Measurements from ENCODE around the gene EIF5A.

The EIF5A gene

GRCh38 chr17:7315570-7316235 lies 8.3 kb downstream of the EIF5A start:
- no peak for TF ChIP-seq CTCF (IDR thresholded peaks at IDR 0.05; ENCODE audit: extremely low read depth, missing control alignments)
- no peak for DNase-seq (ENCODE audit: low spot score)

- no peak for DNase-seq (ENCODE audit: low spot score)
- TF ChIP-seq CTCF (IDR thresholded peaks at IDR 0.05; ENCODE audit: extremely low read depth, missing control alignments): no peak
Observed at GRCh38 chr17:7317161-7317803, 9.9 kb downstream of the EIF5A start.

GRCh38 chr17:7318121-7318860 lies 10.9 kb downstream of the EIF5A start:
- no peak for TF ChIP-seq CTCF (IDR thresholded peaks at IDR 0.05; ENCODE audit: extremely low read depth, missing control alignments)
- DNase-seq (ENCODE audit: low spot score): no peak

- TF ChIP-seq CTCF (IDR thresholded peaks at IDR 0.05; ENCODE audit: extremely low read depth, missing control alignments): no peak
Observed at GRCh38 chr17:7321466-7321865, 14.0 kb downstream of the EIF5A start.

GRCh38 chr17:7322520-7323194 lies 15.2 kb downstream of the EIF5A start:
- TF ChIP-seq CTCF (IDR thresholded peaks at IDR 0.05; ENCODE audit: extremely low read depth, missing control alignments): no peak
- DNase-seq (ENCODE audit: low spot score): no peak

More at GRCh38 chr17:7321466-7321865, 14.0 kb downstream of the EIF5A start:
- no peak for DNase-seq (ENCODE audit: low spot score)

GRCh38 chr17:7323731-7324437 lies 16.5 kb downstream of the EIF5A start:
- peak; percentile 79 for DNase-seq (ENCODE audit: low spot score)
- TF ChIP-seq CTCF (IDR thresholded peaks at IDR 0.05; ENCODE audit: extremely low read depth, missing control alignments): peak; percentile 89
